ENCODE results near the gene CFAP61. TPM values are rescaled to one million over a fixed set of nuclear protein-coding genes. Genes with fewer than 3 reads are reported as not detected.

Gene CFAP61
- total and polyA plus RNA-seq, 12 donors: 0.53 to 3.6 (median 1.1) TPM; not detected in 3

GRCh38 chr20:20009784-20010253, 42.5 kb upstream of the CFAP61 start:
- intact Hi-C loops (cut with DNase I): no loop called here
- Histone ChIP-seq H3K27me3 (no peaks in the 10 kb centered on the region), H3K4me1 (replicated peaks in 1 of 2) (peaks cover 0 to 19% of the 10 kb centered on the region in 2 donors), H3K36me3 (replicated peaks in 1 of 2) (no peaks in the 10 kb centered on the region), H3K9me3 (replicated peaks in 1 of 3) (no peaks in the 10 kb centered on the region), H3K27ac (no peak overlapping the region), H3K4me3 (no peak overlapping the region)
- no peak for TF ChIP-seq POLR2A (IDR thresholded peaks at IDR 0.05)
- WGBS, 4 donors: 65 to 79% (median 74%) methylated on average over 14 of the region's 14 CpGs
- peak in 1 of 7 donors; percentile 60 for DNase-seq

- Histone ChIP-seq H3K36me3 (replicated peaks in 1 of 2) (no peaks in the 10 kb centered on the region), H3K9me3 (replicated peaks in 1 of 3) (no peaks in the 10 kb centered on the region), H3K4me1 (replicated peaks in 1 of 2) (peaks cover 0 to 19% of the 10 kb centered on the region in 2 donors), H3K4me3 (peak overlapping the region in 2 of 4 donors; percentile 1 to 43), H3K27ac (peak overlapping the region in 4 of 5 donors; percentile 6 to 63 (median 35)), H3K27me3 (no peaks in the 10 kb centered on the region)
- 1 to 7% (median 3%) methylated on average over 4 of the region's 4 CpGs for WGBS, 4 donors
- no peak for DNase-seq
- intact Hi-C loops (cut with DNase I): no loop called here
- TF ChIP-seq CTCF (IDR thresholded peaks at IDR 0.05): no peak
These were observed 41.5 kb upstream of the CFAP61 start for GRCh38 chr20:20010639-20011500.

GRCh38 chr20:20012541-20012940, 39.8 kb upstream of the CFAP61 start:
- Histone ChIP-seq H3K4me1 (replicated peaks in 1 of 2) (peaks cover 0 to 26% of the 10 kb centered on the region in 2 donors), H3K27ac (no peak overlapping the region), H3K36me3 (replicated peaks in 1 of 2) (no peaks in the 10 kb centered on the region), H3K9me3 (replicated peaks in 1 of 3) (no peaks in the 10 kb centered on the region), H3K27me3 (no peaks in the 10 kb centered on the region), H3K4me3 (no peak overlapping the region)
- no peak for TF ChIP-seq CTCF (IDR thresholded peaks at IDR 0.05)
- no peak for TF ChIP-seq POLR2A (IDR thresholded peaks at IDR 0.05)
- intact Hi-C loops (cut with DNase I): no loop called here
- DNase-seq: no peak
- 81 to 93% (median 86%) methylated on average over 2 of the region's 2 CpGs for WGBS, 4 donors

- Histone ChIP-seq H3K27ac (no peak overlapping the region), H3K4me1 (replicated peaks in 1 of 2) (peaks cover 5 to 46% of the 10 kb centered on the region in 2 donors), H3K4me3 (no peak overlapping the region), H3K36me3 (replicated peaks in 1 of 2) (no peaks in the 10 kb centered on the region), H3K9me3 (replicated peaks in 1 of 3) (no peaks in the 10 kb centered on the region), H3K27me3 (no peaks in the 10 kb centered on the region)
- no peak for TF ChIP-seq CTCF (IDR thresholded peaks at IDR 0.05)
- no peak for TF ChIP-seq POLR2A (IDR thresholded peaks at IDR 0.05)
- 44 to 55% (median 50%) methylated on average over 2 of the region's 2 CpGs for WGBS, 4 donors
- DNase-seq: no peak
- intact Hi-C loops (cut with DNase I): loop anchor here in 1 of 2 donors (5.0 kb wide), 1 partner anchor 38 kb away; the partner anchor contains the start of genes CFAP61 and CRNKL1
These were observed 37.7 kb upstream of the CFAP61 start for GRCh38 chr20:20014659-20015058.

Measured in adrenal gland (tissue), 12 donors.